Cortex of kidney (tissue), 1 donor: ENCODE data around the gene TSR3.

Source experiments
- DNase-seq: peaks from one replicate; lab custom pipeline; 2025; lab: John Stamatoyannopoulos, UW

TSR3 gene

DNA sequence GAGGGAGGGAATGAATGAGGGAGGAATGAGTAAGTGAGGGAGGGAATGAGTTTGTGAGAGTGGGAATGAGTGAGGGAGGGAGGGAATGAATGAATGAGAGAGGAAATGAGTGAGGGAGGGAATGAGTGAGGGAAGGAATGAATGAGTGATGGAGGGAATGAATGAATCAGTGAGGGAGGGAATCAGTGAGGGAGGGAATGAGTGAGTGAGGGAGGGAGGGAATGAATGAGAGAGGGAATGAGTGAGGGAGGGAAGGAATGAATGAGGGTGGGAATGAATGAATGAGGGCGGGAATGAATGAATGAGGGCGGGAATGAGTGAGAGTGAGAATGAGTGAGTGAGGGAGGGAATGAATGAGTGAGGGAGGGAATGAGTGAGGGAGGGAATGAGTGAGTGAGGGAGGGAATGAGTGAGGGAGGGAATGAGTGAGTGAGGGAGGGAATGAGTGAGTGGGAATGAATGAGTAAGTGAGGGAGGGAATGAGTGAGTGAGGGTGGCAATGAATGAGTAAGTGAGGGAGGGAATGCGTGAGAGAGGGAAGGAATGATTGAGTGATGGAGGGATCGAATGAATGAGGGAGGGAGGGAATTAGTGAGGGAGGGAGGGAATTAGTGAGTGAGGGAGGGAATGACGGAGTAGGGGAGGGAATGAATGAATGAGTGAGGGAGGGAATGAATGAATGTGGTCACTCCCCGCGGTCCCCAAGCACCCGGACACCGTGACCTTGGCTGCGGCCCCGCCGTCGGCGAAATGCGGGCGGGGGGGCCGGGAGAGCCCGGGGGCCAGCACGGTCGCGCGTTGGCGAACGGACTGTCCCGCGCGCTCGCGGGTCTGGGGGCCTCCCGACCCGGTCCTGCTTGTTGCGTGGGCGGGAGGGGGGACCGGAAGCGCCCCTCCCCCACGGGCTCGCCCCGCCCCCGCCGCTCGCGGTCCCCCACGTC, 43.4 kb downstream of the TSR3 start:
- no peak for DNase-seq

DNA sequence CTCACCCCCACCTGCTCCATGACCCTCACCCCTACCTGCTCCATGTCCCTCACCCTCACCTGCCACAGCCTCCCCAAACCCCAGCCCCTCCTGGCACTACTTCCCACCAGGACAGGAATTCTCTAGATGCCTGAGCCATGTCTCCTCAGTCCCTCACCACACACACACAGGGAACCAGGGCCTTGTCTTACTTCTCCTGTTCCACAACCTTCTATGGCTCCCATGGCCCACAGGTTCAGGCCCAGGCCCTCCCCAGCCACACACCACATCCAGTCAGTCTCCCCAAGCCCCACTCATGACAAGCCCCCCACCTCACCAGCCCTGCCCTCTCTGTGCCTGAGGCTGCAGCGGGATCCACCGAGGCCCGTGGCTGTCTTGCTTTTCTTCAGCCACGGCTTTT, 45.3 kb downstream of the TSR3 start:
- DNase-seq = no peak

GRCh38 chr16:1305823-1306222, 45.9 kb downstream of the TSR3 start:
- no peak for DNase-seq

GRCh38 chr16:1301562-1301961, 50.1 kb downstream of the TSR3 start:
- no peak for DNase-seq

DNA sequence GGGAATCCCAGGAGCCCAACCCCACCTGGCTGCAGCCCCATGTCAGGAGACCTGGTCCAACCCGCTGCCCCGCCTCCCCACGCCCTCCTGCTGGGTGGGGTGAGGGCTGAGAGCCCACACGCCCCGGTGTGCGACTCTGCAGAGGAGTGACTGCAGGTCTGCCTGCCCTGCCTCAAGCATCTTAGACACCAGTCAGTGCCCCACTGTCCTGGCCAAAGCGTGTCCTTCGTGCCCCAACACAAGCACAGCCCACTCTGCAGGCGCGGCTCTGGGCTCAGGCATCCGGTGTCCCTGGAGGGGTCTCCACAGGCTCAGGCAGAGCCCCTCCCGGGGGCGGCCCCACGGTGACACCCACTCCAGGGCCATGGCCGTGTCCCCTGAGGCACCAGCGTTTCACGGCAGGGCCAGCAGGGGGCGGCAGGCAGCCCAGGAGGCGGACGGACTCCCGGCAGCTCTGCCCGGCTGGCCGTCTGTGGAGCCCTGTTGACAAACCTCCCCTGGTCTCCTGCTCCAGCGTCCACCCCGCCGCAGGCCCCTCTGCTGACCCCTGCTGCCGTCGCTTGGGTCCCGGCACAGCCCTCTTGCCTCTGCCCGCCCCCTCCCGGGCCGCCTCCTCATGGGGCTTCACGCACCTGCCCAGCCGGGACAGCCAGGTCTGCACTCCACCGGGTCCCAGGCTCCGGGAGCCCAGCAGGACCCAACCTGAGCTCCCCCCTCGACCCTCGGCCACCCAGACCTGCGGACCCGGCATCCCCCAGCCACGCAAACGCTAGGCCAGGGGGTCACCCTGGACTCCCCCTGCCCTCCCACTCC, 50.8 kb downstream of the TSR3 start:
- no peak for DNase-seq

DNA sequence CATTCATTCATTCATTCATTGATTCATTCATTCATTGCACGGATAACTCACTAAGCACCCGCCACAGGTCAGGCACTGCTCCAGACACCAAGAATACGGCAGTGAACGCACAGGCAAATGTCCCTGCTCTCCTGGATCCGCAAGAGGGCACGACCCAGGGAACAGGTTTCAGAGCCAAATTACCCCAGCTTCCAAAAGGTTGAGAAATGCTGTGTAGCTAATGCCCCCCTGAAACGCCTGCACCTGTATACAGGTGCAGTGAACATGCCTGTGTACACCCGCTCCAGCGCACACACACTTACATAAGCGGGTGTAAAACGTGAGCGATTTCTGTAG, 51.8 kb downstream of the TSR3 start:
- DNase-seq = no peak
